Gastroesophageal sphincter (tissue), 2 donors: ENCODE data around the gene SLC35G6.

Experiments used
- POLR2A ChIP-seq, 2 donors: fragments of 450-650 bp; IDR thresholded peaks; one replicate each; pipeline ENCODE4 v1.6.1; 2017; ENCODE audit warnings: antibody characterized with exemption in 2 of 2, mild to moderate bottlenecking in 2 of 2, moderate library complexity in 1 of 2
- POLR2AphosphoS5 ChIP-seq: sonication (generic); formaldehyde crosslinking; IDR thresholded peaks from one replicate; pipeline ENCODE4 v1.6.1; 2017; ENCODE audit warnings: antibody characterized with exemption

DNA sequence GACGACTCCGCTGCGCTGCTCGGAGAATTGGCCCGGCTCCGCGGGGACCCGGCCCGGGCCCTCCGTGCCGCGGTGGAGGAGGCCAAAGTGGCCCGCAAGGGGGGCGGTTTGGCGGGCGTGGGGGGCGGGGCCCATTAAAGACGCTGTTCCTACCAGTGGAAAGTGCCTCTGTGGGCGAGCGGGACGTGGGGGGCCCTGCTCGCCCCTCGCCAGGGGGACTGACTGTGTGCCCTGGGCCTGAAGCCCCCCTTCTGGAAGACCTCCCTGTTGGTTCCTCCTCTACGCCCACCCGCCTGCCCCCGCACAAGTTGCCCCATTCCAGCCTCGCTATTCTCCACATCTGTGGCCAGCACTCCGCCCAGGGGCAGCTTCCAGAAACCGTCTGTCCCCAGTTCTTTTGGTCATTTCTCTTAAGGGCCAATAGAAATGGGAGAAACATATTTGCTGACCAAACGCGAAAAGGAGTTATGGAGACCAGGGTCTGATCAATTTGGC lies 43.8 kb upstream of the SLC35G6 start:
- TF ChIP-seq POLR2AphosphoS5 (no peak), POLR2A (IDR thresholded peaks at IDR 0.05) (no peak)
